ENCODE data around the gene KRTAP10-6.
"Not testable (repeated sequence)": the region's sequence is repeated elsewhere in the genome, so short reads cannot be mapped to it uniquely, and the experiment has no call there.

Gene KRTAP10-6

DNA sequence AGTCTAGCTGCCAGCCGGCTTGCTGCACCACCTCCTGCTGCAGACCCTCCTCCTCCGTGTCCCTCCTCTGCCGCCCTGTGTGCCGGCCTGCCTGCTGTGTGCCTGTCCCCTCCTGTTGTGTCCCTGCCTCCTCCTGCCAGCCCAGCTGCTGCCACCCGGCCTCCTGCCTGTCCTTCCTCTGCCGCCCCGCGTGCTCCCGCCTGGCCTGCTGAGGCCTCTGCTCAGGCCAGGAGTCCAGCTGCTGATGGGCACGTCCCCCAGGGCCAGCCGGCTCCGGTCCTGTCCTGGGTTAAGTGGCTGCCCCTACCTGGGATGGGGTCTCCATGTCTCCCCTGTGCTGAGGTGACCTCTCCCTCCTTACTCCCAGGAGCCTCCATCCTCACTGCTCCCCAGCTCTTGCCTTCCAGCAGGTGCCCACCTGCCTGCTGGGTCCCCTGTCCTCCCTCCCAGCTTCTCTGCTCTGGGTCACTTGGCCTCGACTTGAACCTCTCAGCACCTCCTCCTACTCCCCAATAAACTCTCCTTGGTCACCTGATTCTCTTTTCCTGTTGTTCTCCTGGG lies 20.4 kb upstream of the KRTAP10-6 start:
- no peak overlapping the region for H3K4me3 ChIP-seq (ENCODE audit: control insufficient read depth, low read depth, low read length)
- TF ChIP-seq, protein P1, sequence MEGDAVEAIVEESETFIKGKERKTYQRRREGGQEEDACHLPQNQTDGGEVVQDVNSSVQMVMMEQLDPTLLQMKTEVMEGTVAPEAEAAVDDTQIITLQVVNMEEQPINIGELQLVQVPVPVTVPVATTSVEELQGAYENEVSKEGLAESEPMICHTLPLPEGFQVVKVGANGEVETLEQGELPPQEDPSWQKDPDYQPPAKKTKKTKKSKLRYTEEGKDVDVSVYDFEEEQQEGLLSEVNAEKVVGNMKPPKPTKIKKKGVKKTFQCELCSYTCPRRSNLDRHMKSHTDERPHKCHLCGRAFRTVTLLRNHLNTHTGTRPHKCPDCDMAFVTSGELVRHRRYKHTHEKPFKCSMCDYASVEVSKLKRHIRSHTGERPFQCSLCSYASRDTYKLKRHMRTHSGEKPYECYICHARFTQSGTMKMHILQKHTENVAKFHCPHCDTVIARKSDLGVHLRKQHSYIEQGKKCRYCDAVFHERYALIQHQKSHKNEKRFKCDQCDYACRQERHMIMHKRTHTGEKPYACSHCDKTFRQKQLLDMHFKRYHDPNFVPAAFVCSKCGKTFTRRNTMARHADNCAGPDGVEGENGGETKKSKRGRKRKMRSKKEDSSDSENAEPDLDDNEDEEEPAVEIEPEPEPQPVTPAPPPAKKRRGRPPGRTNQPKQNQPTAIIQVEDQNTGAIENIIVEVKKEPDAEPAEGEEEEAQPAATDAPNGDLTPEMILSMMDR (IDR thresholded peaks at IDR 0.05; ENCODE audit: control insufficient read depth, insufficient read depth, low read depth, low read length, missing control alignments) = no peak
- no peak for DNase-seq (ENCODE audit: low read depth)

DNA sequence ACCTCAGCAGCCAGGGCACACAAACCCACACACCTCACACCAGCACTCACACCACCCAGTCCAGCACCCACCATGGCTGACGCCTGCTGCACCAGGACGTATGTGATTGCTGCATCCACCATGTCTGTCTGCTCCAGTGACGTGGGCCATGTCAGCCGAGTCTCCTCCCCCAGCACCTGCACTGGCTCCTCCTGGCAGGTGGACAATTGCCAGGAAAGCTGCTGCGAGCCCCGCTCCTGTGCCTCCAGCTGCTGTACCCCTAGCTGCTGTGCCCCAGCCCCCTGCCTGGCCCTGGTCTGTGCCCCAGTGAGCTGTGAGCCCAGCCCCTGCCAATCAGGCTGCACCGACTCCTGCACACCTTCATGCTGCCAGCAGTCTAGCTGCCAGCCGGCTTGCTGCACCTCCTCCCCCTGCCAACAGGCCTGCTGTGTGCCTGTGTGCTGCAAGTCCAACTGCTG lies 19.8 kb upstream of the KRTAP10-6 start, which contains the start of gene KRTAP10-8:
Gene KRTAP10-8 (plus strand): TSS at position 51 of the 458 bp plus-strand sequence. CDS start 22 bp downstream, at position 73.
- TF ChIP-seq, protein P1 (IDR thresholded peaks at IDR 0.05; ENCODE audit: control insufficient read depth, insufficient read depth, low read depth, low read length, missing control alignments) = no peak
- DNase-seq (ENCODE audit: low read depth) = no peak
- no peak within 1 kb of the TSS for H3K4me3 ChIP-seq (ENCODE audit: control insufficient read depth, low read depth, low read length)

DNA sequence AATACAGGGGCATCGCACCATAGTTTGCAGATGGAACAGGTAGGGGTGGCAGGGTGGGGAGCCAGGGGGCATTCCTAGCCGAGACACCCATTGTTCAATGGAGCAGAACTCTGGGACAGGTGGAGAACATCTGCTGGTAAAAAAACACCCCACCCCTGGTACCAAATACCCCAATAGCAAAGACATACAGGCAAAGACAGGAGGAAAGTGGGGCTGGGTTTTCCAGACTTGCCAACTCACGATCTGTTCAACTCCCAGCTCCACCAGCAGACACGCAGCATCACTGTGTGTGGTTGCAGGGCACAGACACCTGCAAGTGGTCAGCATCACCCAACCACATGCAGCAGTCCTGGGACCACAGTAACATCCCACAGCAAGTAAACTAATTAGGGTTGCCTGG lies 19.2 kb upstream of the KRTAP10-6 start:
- TF ChIP-seq, protein P1 (IDR thresholded peaks at IDR 0.05; ENCODE audit: control insufficient read depth, insufficient read depth, low read depth, low read length, missing control alignments) = no peak

DNA sequence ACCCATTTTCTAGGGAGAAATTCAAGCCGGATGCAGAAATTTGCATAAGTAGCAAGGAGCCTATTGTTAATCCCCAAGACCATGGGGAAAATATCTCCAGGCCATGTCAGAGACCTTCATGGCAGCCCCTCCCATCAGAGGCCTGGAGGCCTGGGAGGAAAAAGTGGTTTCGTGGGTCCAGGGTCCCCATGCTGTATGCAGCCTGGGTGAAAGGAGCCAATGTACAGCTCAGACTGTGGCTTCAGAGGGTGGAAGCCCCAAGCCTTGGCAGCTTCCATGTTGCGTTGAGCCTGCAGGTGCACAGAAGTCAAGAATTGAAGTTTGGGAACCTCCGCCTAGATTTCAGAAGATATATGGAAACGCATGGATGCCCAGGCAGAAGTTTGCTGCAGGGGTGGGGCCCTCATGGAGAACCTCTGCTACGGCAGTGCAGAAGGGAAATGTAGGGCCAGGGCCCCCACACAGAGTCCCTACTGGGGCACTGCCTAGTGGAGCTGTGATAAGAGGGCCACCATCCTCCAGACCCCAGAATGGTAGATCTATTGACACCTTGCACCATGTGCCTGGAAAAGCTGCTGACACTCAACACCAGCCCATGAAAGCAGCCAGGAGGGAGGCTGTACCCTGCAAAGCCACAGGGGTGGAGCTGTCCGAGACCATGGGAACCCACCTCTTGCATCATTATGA lies 18.0 kb upstream of the KRTAP10-6 start:
- not testable (repeated sequence) for DNase-seq (ENCODE audit: low read depth); H3K4me3 ChIP-seq (ENCODE audit: control insufficient read depth, low read depth, low read length)

More for the DNA sequence above, 19.2 kb upstream of the KRTAP10-6 start:
- no peak for DNase-seq (ENCODE audit: low read depth)
- no peak overlapping the region for H3K4me3 ChIP-seq (ENCODE audit: control insufficient read depth, low read depth, low read length)

DNA sequence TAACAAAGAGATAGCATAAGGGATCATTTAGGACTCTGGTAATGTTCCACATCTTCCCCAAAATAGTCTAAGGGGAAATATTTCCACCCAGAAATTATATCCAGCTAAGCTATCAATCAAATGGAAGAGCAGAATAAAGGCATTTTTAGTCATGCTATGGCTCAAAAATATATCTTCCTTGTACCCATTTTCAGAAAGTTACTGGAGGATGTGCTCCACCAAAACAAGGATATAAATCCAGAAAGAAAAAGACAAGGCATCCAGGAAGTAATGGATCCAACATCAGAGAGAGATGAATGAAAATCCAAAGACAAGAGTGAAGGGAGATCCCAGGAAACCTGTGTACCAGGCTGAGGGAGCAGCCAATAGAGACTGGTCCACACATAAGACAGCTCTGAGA lies 16.9 kb upstream of the KRTAP10-6 start:
- no peak overlapping the region for H3K4me3 ChIP-seq (ENCODE audit: control insufficient read depth, low read depth, low read length)
- no peak for DNase-seq (ENCODE audit: low read depth)
- TF ChIP-seq, protein P1 (IDR thresholded peaks at IDR 0.05; ENCODE audit: control insufficient read depth, insufficient read depth, low read depth, low read length, missing control alignments) = no peak

DNA sequence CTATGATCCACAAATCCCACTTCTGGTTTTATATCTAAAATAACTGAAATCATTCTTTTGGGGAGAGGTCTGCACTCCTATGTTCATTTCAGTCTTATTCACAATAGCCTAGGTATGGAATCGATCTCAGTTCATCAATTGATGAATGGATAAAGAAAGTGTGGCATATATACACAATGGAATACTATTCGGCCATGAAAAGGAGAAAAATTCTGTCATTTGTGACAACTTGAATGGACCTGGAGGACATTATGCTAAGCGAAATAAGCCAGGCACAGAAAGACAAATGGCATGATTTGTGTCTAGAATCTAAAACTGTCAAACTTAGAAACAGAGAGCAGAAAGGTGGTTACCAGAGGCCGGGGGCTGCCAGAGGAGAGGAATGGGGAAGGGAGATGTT lies 14.2 kb upstream of the KRTAP10-6 start:
- DNase-seq (ENCODE audit: low read depth) = no peak
- TF ChIP-seq, protein P1 (IDR thresholded peaks at IDR 0.05; ENCODE audit: control insufficient read depth, insufficient read depth, low read depth, low read length, missing control alignments) = no peak

DNA sequence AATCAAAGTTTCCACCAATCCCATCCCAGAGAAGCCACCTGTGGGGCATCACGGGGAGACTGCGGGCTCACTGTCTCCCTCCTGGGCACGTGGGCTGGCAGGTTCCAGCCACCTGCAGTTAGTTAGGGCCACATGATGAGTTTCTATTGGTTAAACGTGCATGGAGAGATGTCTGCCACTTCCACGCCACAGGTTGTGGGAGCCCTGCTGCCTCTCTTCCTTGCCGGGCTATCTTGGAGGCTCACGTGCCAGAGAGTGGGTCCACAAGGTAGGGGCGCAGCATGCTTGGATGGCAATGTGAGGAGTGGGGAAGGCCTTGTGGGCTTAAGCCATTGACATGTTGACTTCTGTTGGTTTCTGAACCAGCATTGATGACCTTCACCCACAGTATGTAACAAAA lies 11.6 kb upstream of the KRTAP10-6 start:
- DNase-seq (ENCODE audit: low read depth) = no peak
- TF ChIP-seq, protein P1 (IDR thresholded peaks at IDR 0.05; ENCODE audit: control insufficient read depth, insufficient read depth, low read depth, low read length, missing control alignments) = no peak
- H3K4me3 ChIP-seq (ENCODE audit: control insufficient read depth, low read depth, low read length) = no peak overlapping the region

More for the DNA sequence above, 14.2 kb upstream of the KRTAP10-6 start:
- H3K4me3 ChIP-seq (ENCODE audit: control insufficient read depth, low read depth, low read length) = no peak overlapping the region

Measured in AG09309 (cell line).